GM21529 (cell line): ENCODE data around the gene ZBTB16.

ENCODE experiments used
- ATAC-seq: cut with Tn5 transposase; IDR thresholded peaks from one replicate; pipeline ENCODE4 v1.9.1; 2021; ENCODE audit not compliant: unreplicated experiment

The ZBTB16 gene

GRCh38 chr11:114163229-114163631, 103.7 kb downstream of the ZBTB16 start:
- no peak for ATAC-seq

- no peak for ATAC-seq
Measured at GRCh38 chr11:114163830-114164401, 104.4 kb downstream of the ZBTB16 start.

- ATAC-seq: no peak
Measured at GRCh38 chr11:114164546-114164945, 105.0 kb downstream of the ZBTB16 start.

- no peak for ATAC-seq
Measured at GRCh38 chr11:114165326-114166230, 106.1 kb downstream of the ZBTB16 start.

- ATAC-seq: no peak
Measured at GRCh38 chr11:114166362-114166761, 106.9 kb downstream of the ZBTB16 start.

- no peak for ATAC-seq
Measured at GRCh38 chr11:114166897-114167323, 107.4 kb downstream of the ZBTB16 start.

GRCh38 chr11:114167355-114167754, 107.8 kb downstream of the ZBTB16 start:
- no peak for ATAC-seq

- ATAC-seq: no peak
Measured at GRCh38 chr11:114167771-114168448, 108.4 kb downstream of the ZBTB16 start.

GRCh38 chr11:114168691-114169090, 109.2 kb downstream of the ZBTB16 start:
- ATAC-seq: no peak

- ATAC-seq: no peak
Measured at GRCh38 chr11:114169321-114169749, 109.8 kb downstream of the ZBTB16 start.

- no peak for ATAC-seq
Measured at GRCh38 chr11:114169821-114170220, 110.3 kb downstream of the ZBTB16 start.

- no peak for ATAC-seq
Measured at GRCh38 chr11:114170226-114170625, 110.7 kb downstream of the ZBTB16 start.

- ATAC-seq: no peak
Measured at GRCh38 chr11:114171257-114172054, 111.9 kb downstream of the ZBTB16 start.

GRCh38 chr11:114172055-114172861, 112.7 kb downstream of the ZBTB16 start:
- ATAC-seq: no peak

- no peak for ATAC-seq
Measured at GRCh38 chr11:114172871-114173444, 113.4 kb downstream of the ZBTB16 start.

- no peak for ATAC-seq
Measured at GRCh38 chr11:114173843-114174242, 114.3 kb downstream of the ZBTB16 start.

- no peak for ATAC-seq
Measured at GRCh38 chr11:114174712-114175495, 115.4 kb downstream of the ZBTB16 start.

- no peak for ATAC-seq
Measured at GRCh38 chr11:114175706-114176105, 116.2 kb downstream of the ZBTB16 start.

GRCh38 chr11:114176321-114176720, 116.8 kb downstream of the ZBTB16 start:
- ATAC-seq: no peak
